ENCODE results near the gene DHRS4L2.
"Not testable (repeated sequence)": the region's sequence is repeated elsewhere in the genome, so short reads cannot be mapped to it uniquely, and the experiment has no call there.

The DHRS4L2 gene

GRCh38 chr14:24032727-24033418, 44.1 kb downstream of the DHRS4L2 start:
- in situ Hi-C loops (cut with HindIII; ENCODE audit: low sequenced_read_pairs): no loop called here
- no peak for TF ChIP-seq CTCF (IDR thresholded peaks at IDR 0.05; ENCODE audit: low read depth, low read length)
- peak; percentile 41 for DNase-seq (ENCODE audit: low read depth, low spot score)
- no peak overlapping the region for H3K4me3 ChIP-seq (ENCODE audit: low read depth, low read length)

GRCh38 chr14:24035769-24036168, 47.0 kb downstream of the DHRS4L2 start:
- DNase-seq (ENCODE audit: low read depth, low spot score); in situ Hi-C loops (cut with HindIII; ENCODE audit: low sequenced_read_pairs): not testable (repeated sequence)
- peak overlapping the region; percentile 51 for H3K4me3 ChIP-seq (ENCODE audit: low read depth, low read length)

DNA sequence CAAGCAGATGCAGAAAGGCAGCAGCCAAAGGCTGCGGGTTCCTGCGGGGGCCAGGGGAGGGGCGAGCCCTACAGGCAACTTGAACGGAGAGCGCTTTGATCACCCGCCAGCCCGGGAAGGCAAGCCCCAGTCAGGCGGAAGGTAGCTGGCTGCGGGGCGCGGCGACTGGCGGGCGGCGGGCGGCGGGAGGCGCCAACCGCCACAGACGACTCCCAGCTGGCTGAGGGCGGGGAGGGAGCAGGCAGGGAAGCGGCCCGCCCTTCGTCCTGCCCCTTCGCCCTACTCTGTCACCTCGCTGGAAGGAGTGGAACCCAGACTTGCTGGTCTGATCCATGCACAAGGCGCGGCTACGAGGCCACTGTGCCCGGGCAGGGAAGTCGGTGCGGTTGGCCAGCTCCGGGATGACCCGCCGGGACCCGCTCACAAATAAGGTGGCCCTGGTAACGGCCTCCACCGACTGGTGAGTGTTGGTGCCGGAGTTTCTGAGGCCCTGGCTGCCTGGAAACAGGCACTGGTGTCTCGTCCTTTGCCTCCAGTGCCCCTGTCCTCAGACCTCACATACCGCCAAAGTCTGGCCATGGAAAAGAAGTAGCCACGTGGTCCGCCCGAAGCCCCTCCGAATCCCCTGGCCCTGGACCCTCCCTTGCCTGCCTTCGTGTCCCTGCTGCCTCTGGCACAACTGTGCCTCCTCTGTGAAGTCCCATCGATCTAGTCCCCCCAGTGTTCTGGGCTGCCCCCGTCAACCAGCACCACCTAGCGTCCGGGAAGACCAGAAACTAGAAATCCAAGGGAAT, 47.6 kb downstream of the DHRS4L2 start:
- DNase-seq (ENCODE audit: low read depth, low spot score): peak; percentile 49
- in situ Hi-C loops (cut with HindIII; ENCODE audit: low sequenced_read_pairs): no loop called here
- peak overlapping the region; percentile 51 for H3K4me3 ChIP-seq (ENCODE audit: low read depth, low read length)

DNA sequence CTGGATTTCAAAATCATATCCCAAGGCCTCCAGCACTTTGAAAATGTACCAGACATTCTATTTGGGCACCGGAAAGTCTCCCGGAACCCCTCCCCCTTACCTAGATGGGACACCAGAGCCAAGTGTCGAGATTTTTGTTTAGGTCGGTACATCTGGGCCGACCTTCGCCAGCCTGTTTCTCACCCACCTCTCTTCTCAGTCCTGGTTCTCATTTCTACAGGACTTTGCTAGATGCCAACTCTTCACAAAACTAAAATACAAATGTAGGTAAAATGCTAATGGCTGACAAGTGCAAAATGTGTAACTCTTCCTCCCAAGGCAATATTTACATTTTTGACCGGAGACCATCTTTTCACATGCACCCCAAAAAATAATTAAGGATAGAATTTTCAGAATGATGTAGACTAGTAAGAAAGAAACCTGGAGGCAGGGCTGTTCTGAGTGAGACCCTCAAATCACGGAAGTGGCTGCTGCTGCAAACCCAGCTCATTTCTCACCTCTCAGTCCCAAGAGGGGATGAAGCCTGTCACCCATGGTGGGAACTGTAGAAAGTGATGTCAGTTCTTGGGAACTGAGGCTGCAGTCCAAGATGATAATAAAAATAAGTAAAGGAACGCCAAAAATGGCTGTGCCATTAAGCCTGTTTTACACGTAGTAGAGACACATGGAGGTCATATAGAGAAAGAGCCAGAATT, 48.4 kb downstream of the DHRS4L2 start:
- peak overlapping the region; percentile 51 for H3K4me3 ChIP-seq (ENCODE audit: low read depth, low read length)
- in situ Hi-C loops (cut with HindIII; ENCODE audit: low sequenced_read_pairs); DNase-seq (ENCODE audit: low read depth, low spot score): not testable (repeated sequence)

More for the DNA sequence above, 47.6 kb downstream of the DHRS4L2 start:
- peak; percentile 83 for TF ChIP-seq CTCF (IDR thresholded peaks at IDR 0.05; ENCODE audit: low read depth, low read length)

DNA sequence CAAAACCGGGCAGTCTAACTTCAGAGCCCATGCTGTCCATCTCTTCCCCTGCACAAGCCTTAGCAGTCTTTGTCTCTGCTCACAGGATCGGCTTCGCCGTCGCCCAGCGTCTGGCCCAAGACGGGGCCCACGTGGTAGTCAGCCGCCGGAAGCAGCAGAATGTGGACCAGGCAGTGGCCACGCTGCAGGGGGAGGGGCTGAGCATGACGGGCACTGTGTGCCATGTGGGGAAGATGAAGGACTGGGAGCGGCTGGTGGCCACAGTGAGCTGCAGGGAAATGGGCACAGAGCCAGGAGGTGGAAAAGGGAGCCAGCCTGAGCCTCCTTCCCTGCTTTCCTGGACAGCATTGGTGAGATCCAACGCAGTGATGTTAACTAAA, 48.9 kb downstream of the DHRS4L2 start:
- in situ Hi-C loops (cut with HindIII; ENCODE audit: low sequenced_read_pairs): no loop called here
- H3K4me3 ChIP-seq (ENCODE audit: low read depth, low read length): no peak overlapping the region
- DNase-seq (ENCODE audit: low read depth, low spot score): no peak
- no peak for TF ChIP-seq CTCF (IDR thresholded peaks at IDR 0.05; ENCODE audit: low read depth, low read length)

- H3K4me3 ChIP-seq (ENCODE audit: low read depth, low read length): no peak overlapping the region
- no peak for DNase-seq (ENCODE audit: low read depth, low spot score)
- in situ Hi-C loops (cut with HindIII; ENCODE audit: low sequenced_read_pairs): no loop called here
- no peak for TF ChIP-seq CTCF (IDR thresholded peaks at IDR 0.05; ENCODE audit: low read depth, low read length)
These were observed 50.0 kb downstream of the DHRS4L2 start for GRCh38 chr14:24038686-24039085.

- no peak for TF ChIP-seq CTCF (IDR thresholded peaks at IDR 0.05; ENCODE audit: low read depth, low read length)
- DNase-seq (ENCODE audit: low read depth, low spot score): no peak
- in situ Hi-C loops (cut with HindIII; ENCODE audit: low sequenced_read_pairs): no loop called here
- H3K4me3 ChIP-seq (ENCODE audit: low read depth, low read length): no peak overlapping the region
These were observed 52.0 kb downstream of the DHRS4L2 start for GRCh38 chr14:24040692-24041091.

Measured in astrocyte of the spinal cord (primary cell).